GOT3 (cell line): ENCODE measurements around the gene ERBB4.

Source experiments
- DNase-seq: peaks from one replicate; lab custom pipeline; 2025; ENCODE audit warnings: mixed read lengths; lab: John Stamatoyannopoulos, UW

Gene ERBB4

GRCh38 chr2:211835695-211836094 is 702.9 kb downstream of the ERBB4 start:
- DNase-seq, result no peak

- DNase-seq, result no peak
Observed at GRCh38 chr2:211833582-211834279, 704.9 kb downstream of the ERBB4 start.

DNA sequence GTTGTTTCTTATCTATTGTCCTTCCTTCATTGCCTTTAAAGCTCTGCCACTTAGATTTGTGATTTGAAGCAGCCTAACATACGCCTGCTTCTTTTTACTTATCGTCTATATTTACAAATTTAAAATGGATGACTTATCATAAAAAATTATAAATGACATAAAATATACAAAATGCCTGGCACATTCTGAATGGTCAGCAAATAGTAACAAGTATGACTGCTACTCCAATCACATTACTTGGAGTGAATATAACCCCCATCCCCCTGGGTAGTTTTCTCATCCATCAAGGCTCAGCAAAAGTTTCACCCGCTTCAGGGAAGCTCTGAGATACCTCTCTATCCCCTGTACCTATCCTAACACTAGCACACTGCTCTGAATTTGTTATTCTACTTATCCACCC is 708.9 kb downstream of the ERBB4 start:
- DNase-seq, result no peak

- DNase-seq, result no peak
Observed at GRCh38 chr2:211823886-211824479, 714.6 kb downstream of the ERBB4 start.

GRCh38 chr2:211822686-211823335 is 715.8 kb downstream of the ERBB4 start:
- DNase-seq, result no peak

DNA sequence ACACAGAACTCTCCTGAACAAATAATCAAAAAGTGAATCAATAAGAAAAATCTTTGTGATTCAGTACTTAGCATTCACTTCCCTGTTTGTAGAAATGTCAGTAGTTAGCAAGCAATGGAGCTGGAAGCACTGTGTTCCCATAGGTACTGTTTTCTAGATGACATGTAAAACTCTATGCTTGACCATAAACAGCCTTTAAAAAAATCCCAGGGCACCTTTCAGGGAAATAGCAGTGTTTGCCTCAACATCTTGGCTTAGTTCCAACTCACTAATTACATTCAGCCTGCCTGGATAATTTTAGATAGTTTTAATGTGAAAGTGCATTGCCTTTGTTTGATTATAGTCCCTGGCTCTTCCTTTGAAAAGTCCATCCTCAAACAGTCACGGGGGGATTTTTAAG is 721.8 kb downstream of the ERBB4 start:
- no peak for DNase-seq

DNA sequence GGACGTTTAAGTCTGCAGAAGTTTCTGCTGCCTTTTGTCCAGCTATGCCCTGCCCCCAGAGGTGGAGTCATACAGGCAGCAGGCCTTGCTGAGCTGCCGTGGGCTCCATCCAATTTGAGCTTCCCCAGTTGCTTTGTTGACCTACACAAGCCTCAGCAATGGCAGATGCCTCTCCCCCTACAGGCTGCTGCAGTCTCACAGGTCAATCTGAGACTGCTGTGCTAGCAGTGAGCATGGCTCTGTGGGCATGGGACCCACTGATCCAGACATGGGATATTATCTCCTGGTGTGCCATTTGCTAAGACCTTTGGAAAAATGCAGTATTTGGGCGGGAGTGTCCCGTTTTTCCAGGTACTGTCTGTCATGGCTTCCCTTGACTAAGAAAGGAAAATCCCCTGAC is 726.0 kb downstream of the ERBB4 start:
- DNase-seq, result no peak

DNA sequence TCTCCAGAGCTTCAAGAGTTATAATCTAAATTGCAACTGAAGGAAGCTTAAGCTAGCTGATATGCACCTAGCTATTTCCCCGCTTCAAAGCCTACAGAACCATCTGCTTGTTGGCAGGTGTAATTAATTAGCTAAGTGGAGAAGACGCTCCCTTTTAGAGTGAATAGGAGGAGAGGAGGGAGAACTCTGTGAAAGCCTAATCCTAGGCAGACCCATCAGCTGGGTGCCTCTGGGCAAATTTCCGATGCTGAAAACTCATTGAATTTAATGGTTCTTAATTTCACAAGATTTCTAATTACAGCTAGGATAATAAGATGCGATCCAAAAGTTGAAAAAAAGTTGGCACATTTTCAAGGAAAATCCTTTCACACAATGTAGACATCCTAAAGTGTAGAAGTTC is 735.9 kb downstream of the ERBB4 start:
- DNase-seq, result no peak

DNA sequence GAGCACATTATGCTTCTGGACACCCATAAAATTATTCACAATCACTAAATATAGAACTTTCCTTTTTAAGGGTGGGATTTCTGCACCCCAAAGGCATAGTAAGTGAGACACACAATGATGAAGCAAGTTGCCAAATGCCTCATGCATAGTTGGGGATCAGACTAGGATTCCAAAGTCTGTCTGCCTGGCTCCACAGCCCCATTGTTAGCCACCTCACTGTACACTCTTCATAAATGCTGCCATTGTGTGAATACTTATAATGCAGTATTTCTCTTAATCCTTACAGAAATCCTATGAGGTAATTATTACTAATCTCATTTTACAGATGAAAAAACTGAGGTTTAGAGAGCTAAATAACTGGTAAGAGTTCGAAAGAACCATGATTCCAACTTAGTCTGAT is 738.6 kb downstream of the ERBB4 start:
- no peak for DNase-seq

DNA sequence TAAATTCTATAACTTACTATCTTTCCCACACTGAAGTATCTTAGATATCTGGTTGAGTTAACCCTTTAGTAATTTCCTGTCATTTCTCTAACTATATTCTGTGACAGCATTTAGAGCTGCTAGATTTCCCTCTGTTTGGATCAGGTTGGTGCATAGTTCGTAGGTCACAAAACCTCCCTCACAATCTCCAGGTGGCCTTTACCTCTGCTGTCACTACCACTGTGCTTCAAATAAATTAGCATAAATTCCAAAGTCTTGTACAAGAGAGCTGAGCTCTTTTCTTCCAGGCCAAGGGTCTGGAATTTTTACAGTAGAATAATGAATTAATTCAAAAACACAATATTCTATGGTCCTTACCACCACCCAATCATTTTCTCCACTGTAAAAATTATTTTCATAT is 739.7 kb downstream of the ERBB4 start:
- DNase-seq, result no peak

- no peak for DNase-seq
Observed at GRCh38 chr2:211793690-211794089, 744.9 kb downstream of the ERBB4 start.

- no peak for DNase-seq
Observed at GRCh38 chr2:211789982-211790381, 748.6 kb downstream of the ERBB4 start.

DNA sequence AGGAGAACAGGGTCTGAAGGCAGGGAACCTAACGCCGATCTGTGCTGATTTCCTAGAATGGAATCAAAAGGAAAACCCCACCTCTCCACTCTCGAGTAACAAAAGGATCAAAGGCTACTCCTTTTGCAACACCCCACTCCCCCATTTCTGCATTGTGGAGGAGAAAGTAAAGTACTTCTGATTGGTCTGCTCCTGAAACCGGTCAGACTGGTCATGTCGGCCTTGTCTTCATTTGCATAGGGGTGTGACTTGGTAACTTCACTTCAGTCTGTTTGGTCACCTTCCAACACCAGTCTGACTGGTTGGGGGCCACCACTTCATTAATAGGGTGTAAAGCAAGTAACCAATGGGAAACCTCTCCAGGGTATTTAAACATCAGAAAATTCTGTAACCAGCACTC is 771.9 kb downstream of the ERBB4 start:
- no peak for DNase-seq

DNA sequence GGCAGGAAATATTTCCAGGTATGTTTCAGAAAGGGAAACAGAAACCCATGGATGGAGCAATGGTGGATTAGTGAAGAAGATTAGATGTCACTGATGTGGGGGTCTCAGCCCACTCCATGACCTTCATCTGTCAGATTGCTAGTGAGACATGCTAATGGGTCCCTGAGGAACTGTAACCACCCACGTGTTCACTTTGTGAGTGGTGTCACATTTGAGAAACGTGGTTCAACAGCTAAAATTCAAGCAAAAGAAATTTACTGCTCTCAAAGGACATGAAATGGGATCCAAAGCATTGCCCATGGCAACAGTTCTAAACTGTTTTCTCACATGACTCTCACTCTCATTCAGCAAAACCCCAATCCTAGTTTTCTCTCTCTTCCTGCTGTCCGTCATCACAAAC is 776.1 kb downstream of the ERBB4 start:
- no peak for DNase-seq

DNA sequence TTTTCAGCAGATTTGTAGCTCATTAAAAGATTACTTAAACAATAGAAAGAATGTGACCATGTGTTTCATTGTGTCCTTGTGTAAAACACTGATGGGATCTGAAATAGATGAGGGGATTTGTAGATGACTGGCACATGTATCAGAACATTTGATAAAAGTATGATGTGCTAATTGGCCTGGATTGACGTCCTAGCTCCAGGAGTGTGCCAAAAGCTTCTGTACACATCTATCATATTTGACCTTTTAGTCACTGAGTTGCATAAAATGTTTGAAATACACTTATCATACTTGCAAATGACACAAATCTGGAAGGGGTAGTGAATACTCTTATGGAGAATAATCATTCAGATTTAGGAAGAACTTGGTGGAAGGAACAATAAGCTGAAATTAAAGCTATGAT is 778.5 kb downstream of the ERBB4 start:
- no peak for DNase-seq

DNA sequence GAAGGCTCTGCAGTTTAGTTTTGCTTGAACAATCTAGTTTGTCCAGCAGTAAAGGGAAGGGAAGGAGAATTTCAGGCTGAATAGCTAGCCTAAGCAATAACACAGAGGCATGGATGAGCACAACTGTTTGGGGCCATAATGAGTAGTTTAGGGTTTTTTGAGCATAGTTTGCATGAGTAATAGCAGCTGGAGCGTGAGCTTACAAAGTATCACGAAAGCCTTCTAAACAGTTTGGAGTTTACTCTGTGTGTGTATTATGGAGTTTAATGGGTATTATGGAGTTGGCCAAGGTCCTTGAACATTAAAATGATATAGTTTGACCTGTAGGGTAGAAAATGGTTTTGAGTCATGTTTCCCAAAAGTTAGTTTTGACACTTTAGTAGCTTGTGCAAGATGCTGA is 782.3 kb downstream of the ERBB4 start:
- DNase-seq, result no peak

DNA sequence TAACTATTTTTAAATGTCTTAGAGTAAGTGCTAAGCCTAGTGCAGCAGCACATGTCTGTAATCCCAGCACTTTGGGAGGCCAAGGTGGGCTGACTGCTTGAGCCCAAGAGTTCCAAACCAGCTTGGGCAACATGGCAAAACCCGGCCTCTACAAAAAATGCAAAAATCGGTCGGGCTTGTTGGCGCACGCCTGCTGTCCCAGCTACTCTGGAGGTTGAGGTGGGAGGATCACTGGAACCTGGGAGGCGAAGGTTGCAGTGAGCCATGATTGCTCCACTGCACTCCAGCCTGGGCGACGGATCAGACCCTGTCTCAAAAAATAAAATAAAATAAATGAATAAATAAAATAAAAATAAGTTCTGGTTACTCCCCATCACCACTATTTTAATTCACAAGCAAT is 783.4 kb downstream of the ERBB4 start:
- DNase-seq, result no peak

DNA sequence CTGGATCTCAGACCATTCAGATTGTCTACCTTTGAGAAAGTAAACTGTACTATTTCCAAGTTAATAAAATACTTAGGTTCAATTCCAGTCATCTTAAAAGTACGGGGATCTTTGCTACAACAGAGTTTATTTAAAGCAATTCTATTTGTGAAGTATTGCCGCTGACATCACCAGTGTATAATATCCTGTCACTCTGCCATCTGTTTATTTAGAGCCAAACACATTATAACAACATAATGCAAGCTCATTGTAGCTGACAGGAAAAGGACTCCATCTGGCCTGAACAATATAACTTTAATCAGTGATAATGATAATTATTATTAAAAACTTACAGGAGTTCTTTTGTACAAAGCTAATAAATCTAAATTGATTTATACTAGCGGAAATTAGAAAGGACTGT is 786.8 kb downstream of the ERBB4 start:
- DNase-seq, result no peak

DNA sequence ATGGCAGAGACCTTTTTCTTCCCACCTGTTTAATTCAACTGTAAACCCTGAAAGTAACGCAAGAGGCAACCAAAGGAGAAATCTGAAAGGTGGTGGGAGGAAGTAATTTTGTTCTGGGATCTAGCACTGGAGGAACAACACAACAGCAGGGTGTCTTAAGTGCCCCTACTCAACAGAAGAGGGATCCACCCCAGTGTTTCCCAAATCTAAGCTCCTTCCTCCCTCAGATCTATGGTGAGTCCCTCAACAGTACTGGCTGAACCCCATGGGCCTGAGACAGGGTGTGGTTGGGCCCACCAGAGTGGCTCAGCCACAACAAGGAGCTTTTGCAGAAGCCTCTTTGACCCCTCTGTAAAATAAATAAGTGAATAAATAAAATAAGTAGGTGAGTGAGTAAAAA is 790.3 kb downstream of the ERBB4 start:
- no peak for DNase-seq

DNA sequence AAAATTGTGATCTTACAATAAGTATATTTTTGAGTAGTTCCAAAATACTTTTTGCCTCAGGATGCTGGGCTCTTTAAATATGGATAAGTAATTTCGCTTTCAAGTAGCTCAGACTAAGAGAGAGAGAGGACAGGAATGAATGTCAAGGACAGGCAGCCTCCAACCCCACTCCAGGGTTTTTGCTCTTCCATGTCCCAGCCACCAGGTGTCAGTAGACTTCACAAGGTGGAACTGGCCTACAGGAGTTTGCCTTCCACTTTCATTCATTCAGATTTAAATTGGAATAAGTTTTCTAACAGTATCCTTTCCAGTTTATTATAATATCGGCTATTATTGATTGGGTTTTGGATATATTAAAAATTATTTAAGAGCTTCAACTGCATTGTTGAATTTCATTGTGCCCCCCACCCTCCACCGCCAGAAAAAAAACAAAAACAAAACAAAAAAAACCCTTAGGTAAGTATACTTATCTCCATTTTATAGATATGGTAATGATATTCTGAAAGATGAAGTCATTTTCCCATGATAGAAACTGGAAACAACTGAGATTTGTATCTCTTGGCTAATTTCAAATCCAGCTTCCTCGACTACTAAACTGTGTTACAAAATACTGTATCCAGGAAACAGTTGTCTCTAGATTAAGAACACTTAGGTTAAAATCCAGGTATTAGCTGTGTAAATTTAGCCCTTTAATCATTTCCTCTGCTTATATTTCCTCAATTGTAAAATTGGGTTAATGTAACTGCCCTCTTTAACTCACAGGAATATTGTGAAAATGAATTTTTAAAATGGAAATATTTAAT is 793.1 kb downstream of the ERBB4 start:
- DNase-seq, result no peak

DNA sequence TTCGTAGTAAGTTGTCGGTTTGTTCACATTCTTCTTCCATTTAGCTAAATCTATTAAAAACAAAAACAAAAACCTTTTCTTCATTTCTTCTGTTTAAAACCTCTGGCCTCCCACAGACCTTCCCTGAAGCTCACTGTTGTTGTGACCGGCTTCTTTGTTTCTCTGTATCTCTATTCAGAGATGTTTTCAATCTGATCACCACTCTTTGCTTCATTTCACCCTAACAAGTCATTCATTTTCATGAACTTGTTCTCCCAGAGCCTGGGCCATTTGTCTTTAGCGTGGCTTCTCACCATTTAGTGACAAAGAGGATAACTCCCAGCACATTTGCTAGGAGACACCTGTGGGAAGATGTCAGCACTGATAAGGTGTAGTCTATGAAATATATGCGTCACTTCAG is 794.2 kb downstream of the ERBB4 start:
- DNase-seq, result no peak

DNA sequence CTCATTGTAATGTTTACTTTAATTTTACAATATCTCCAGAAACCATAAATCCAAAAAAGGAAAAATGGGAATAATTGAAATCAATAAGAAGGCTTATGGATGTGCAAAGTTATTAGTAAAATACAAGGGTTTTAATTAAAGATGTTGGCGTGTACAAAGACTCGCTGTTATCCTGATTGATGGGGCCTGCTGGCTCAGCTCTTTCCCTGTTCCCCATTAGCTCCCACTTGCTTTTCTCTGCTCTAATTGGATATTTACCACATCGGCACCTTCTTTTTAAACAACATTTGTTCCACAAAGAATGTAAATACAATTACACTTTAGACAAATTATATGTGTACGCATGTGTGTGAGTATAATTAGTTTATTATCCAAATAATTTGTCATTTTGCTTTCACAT is 796.6 kb downstream of the ERBB4 start:
- no peak for DNase-seq

DNA sequence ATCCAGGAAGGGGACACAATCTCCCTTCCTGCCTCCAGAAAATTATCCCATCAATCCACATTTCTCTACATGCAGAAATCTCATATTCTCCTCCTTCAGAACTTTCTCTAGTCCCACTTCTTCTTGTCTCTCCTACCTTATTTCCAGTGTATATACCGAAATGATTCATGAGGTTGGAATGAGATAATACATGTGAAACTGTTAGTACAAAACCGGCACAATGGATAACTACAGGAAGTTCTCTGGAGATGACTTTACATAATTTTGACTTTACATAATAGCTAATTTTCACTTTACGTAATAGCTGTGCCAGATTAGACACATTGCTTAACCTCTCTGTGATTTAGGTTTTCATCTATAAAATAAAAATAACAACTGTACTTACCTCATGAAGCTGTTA is 801.3 kb downstream of the ERBB4 start:
- DNase-seq, result no peak
